Neural crest cell (in vitro differentiated cells): ENCODE measurements around the gene TCEANC. TPM values are rescaled to one million over a fixed set of nuclear protein-coding genes. Genes with fewer than 3 reads are reported as not detected.
A peak's percentile ranks its signal among the peaks of the same experiment; 100 is the strongest.

ENCODE experiments used
- DNase-seq: peaks from one replicate; pipeline ENCODE4 v3.0.0; 2021; ENCODE audit warnings: low read depth, mixed read lengths, low spot score
- H3K27ac Mint-ChIP-seq: one replicate; pipeline ENCODE4 v1.8.0; 2021; ENCODE audit warnings: mild to moderate bottlenecking, mixed read lengths; ENCODE audit not compliant: unreplicated experiment
- H3K27me3 Mint-ChIP-seq: 2 replicates; pipeline ENCODE4 v1.8.0; 2021; ENCODE audit warnings: low read depth, mild to moderate bottlenecking, mixed read lengths
- H3K36me3 Mint-ChIP-seq: 2 replicates; pipeline ENCODE4 v1.8.0; 2021; ENCODE audit warnings: low read depth, mild to moderate bottlenecking, mixed read lengths
- H3K4me1 Mint-ChIP-seq: 2 replicates; pipeline ENCODE4 v1.8.0; 2021; ENCODE audit warnings: mixed read lengths
- H3K4me3 Mint-ChIP-seq: one replicate; pipeline ENCODE4 v1.8.0; 2021; ENCODE audit warnings: mild to moderate bottlenecking, mixed read lengths
- H3K9me3 Mint-ChIP-seq: 2 replicates; pipeline ENCODE4 v1.8.0; 2021; ENCODE audit warnings: mixed read lengths
- long read RNA-seq: library from polyadenylated mRNA; unstranded; transcript quantifications from one replicate; pipeline ENCODE4 v2.0.0, GENCODE V29; 2020
- total RNA-seq: library from RNA; stranded (reverse); gene quantifications from 2 replicates; pipeline ENCODE4 v1.2.1, GENCODE V29; 2021
- TF ChIP-seq, protein P1 (sequence below): fragments of 200-600 bp; sonication (generic); conservative IDR thresholded peaks from 2 replicates; pipeline ENCODE4 v1.5.0; 2021; ENCODE audit warnings: antibody characterized with exemption, mild to moderate bottlenecking

Gene TCEANC
- total RNA-seq = 3.7 and 4.6 TPM in 2 replicates
- long read RNA-seq, partial matches to known transcripts = 1 of 10 reads
- long read RNA-seq, other reads (novel, unspliced or antisense) = 8 of 10 reads

GRCh38 chrX:13652850-13653693, at the start of gene TCEANC:
TCEANC (plus strand) TSS chrX:13653141; CDS start chrX:13662509, 9,368 bp downstream.
- no peaks in the 10 kb centered on the region for H3K9me3 Mint-ChIP-seq
- no peaks in the 10 kb centered on the region for H3K27me3 Mint-ChIP-seq
- DNase-seq = peak; percentile 69
- H3K27ac Mint-ChIP-seq = peak within 1 kb of the TSS; percentile 96
- TF ChIP-seq, protein P1, sequence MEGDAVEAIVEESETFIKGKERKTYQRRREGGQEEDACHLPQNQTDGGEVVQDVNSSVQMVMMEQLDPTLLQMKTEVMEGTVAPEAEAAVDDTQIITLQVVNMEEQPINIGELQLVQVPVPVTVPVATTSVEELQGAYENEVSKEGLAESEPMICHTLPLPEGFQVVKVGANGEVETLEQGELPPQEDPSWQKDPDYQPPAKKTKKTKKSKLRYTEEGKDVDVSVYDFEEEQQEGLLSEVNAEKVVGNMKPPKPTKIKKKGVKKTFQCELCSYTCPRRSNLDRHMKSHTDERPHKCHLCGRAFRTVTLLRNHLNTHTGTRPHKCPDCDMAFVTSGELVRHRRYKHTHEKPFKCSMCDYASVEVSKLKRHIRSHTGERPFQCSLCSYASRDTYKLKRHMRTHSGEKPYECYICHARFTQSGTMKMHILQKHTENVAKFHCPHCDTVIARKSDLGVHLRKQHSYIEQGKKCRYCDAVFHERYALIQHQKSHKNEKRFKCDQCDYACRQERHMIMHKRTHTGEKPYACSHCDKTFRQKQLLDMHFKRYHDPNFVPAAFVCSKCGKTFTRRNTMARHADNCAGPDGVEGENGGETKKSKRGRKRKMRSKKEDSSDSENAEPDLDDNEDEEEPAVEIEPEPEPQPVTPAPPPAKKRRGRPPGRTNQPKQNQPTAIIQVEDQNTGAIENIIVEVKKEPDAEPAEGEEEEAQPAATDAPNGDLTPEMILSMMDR = no peak
- H3K4me3 Mint-ChIP-seq = peak within 1 kb of the TSS; percentile 91
- H3K4me1 Mint-ChIP-seq = peaks cover 7% of the 10 kb centered on the region
- H3K36me3 Mint-ChIP-seq = peaks cover 2% of the 10 kb centered on the region

DNA sequence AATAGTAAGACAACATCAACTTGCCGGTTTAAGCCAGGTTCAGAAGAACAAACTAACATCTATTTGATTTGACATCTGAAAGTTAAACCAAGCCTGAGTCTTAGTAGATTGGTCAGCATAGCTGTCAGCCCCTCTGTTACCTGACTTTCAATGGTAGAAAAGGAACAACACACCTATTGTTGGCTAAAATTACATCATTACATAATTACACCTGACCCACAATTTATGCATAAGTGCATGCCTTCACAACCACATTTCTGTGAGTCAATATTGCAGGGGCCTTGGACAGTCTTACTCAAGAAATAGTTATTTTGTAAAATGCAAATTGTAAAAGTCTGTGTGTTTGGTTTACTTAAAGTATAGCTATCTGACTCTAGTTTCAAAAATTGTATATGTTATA, 47.3 kb upstream of the TCEANC start:
- no peak overlapping the region for H3K4me3 Mint-ChIP-seq
- no peaks in the 10 kb centered on the region for H3K27me3 Mint-ChIP-seq
- no peak for DNase-seq
- H3K4me1 Mint-ChIP-seq = peaks cover 9% of the 10 kb centered on the region
- H3K27ac Mint-ChIP-seq = no peak overlapping the region
- TF ChIP-seq, protein P1 = no peak
- peaks cover 2% of the 10 kb centered on the region for H3K9me3 Mint-ChIP-seq
- no peaks in the 10 kb centered on the region for H3K36me3 Mint-ChIP-seq

GRCh38 chrX:13607331-13607995, 45.5 kb upstream of the TCEANC start:
- TF ChIP-seq, protein P1 = no peak
- no peaks in the 10 kb centered on the region for H3K4me1 Mint-ChIP-seq
- no peak for DNase-seq
- no peaks in the 10 kb centered on the region for H3K36me3 Mint-ChIP-seq
- H3K9me3 Mint-ChIP-seq = peaks cover 3% of the 10 kb centered on the region
- no peak overlapping the region for H3K27ac Mint-ChIP-seq
- no peak overlapping the region for H3K4me3 Mint-ChIP-seq
- H3K27me3 Mint-ChIP-seq = no peaks in the 10 kb centered on the region

DNA sequence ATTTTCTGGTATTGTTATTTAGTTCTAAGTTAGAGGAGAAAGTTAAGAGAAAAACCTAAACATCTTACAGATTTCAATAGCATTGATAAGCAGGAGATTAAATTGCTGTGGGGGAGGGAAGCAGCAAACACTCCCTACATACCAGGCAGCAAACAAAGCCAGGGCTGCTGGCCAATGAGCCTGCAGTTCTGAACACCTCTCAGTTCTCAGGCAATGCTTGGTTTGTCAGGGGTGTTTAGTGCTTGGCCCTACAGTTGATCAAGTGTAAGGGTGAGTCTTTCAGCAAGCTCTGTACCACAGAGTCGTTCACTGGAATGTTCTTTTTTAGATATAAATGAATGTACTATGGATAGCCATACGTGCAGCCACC, 45.0 kb upstream of the TCEANC start:
- TF ChIP-seq, protein P1 = no peak
- H3K27ac Mint-ChIP-seq = no peak overlapping the region
- H3K27me3 Mint-ChIP-seq = no peaks in the 10 kb centered on the region
- H3K36me3 Mint-ChIP-seq = no peaks in the 10 kb centered on the region
- H3K4me1 Mint-ChIP-seq = no peaks in the 10 kb centered on the region
- H3K9me3 Mint-ChIP-seq = peaks cover 3% of the 10 kb centered on the region
- H3K4me3 Mint-ChIP-seq = no peak overlapping the region
- DNase-seq = no peak

DNA sequence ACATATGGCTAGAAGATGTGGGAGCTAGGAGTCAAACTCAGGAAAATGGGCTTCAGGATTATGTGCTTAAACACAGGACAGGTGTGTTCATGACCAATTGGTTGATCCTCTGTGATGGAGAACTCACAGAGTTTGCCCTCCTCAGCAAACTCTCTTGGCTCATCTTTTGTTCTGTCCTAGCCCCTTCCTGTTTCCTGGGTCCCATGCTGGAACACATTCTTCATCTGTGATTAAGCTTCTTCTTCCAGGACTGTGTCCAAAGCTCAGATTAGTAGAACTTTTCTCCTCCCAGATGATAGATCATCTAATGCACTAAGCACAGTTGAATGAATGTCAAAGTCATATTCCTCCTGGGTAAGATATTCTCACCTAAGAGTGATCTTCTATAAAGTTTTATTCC, 38.8 kb upstream of the TCEANC start:
- Mint-ChIP-seq H3K4me1 (no peaks in the 10 kb centered on the region), H3K4me3 (no peak overlapping the region), H3K36me3 (no peaks in the 10 kb centered on the region), H3K27ac (no peak overlapping the region), H3K9me3 (peaks cover 9% of the 10 kb centered on the region), H3K27me3 (no peaks in the 10 kb centered on the region)
- TF ChIP-seq, protein P1 = no peak
- DNase-seq = no peak
